ENCODE data around the gene ANKRD62. TPM values are rescaled to one million over a fixed set of nuclear protein-coding genes. Genes with fewer than 3 reads are reported as not detected.

The ANKRD62 gene
- total RNA-seq, 4 donors from 2014 or later, result under 0.01 to 0.97 (median 0.27) TPM; not detected in 1

- 70 to 80% methylated on average over 5 of the region's 5 CpGs for WGBS, 2 donors
- H3K27me3 ChIP-seq, result peaks cover 0 to 3% (median 0%) of the 10 kb centered on the region in 4 donors
- intact Hi-C loops (cut with DNase I), result no loop called here
- H3K27ac ChIP-seq, result no peak overlapping the region
- H3K9me3 ChIP-seq, result no peaks in the 10 kb centered on the region
- TF ChIP-seq CTCF (IDR thresholded peaks at IDR 0.05), result no peak
- TF ChIP-seq POLR2A (IDR thresholded peaks at IDR 0.05), result no peak
- H3K4me3 ChIP-seq, result no peak overlapping the region
- H3K36me3 ChIP-seq, result no peaks in the 10 kb centered on the region
- no peak for DNase-seq
- no peaks in the 10 kb centered on the region for H3K4me1 ChIP-seq
Measured at GRCh38 chr18:12098374-12098773, 4.7 kb downstream of the ANKRD62 start.

GRCh38 chr18:12099160-12099559 lies 5.5 kb downstream of the ANKRD62 start:
- Histone ChIP-seq H3K9me3 (no peaks in the 10 kb centered on the region), H3K27me3 (no peaks in the 10 kb centered on the region), H3K27ac (no peak overlapping the region), H3K36me3 (no peaks in the 10 kb centered on the region), H3K4me1 (no peaks in the 10 kb centered on the region), H3K4me3 (no peak overlapping the region)
- TF ChIP-seq POLR2A (IDR thresholded peaks at IDR 0.05), result no peak
- TF ChIP-seq CTCF (IDR thresholded peaks at IDR 0.05), result no peak
- no peak for DNase-seq
- intact Hi-C loops (cut with DNase I), result no loop called here

GRCh38 chr18:12101266-12101665 lies 7.6 kb downstream of the ANKRD62 start:
- TF ChIP-seq CTCF (IDR thresholded peaks at IDR 0.05) (no peak), POLR2A (IDR thresholded peaks at IDR 0.05) (no peak)
- intact Hi-C loops (cut with DNase I), result no loop called here
- no peak for DNase-seq
- Histone ChIP-seq H3K9me3 (no peaks in the 10 kb centered on the region), H3K27me3 (no peaks in the 10 kb centered on the region), H3K4me1 (no peaks in the 10 kb centered on the region), H3K27ac (no peak overlapping the region), H3K36me3 (no peaks in the 10 kb centered on the region), H3K4me3 (no peak overlapping the region)
- 100% methylated on average over 1 of the region's 1 CpG for WGBS, 2 donors

GRCh38 chr18:12102136-12102842 lies 8.6 kb downstream of the ANKRD62 start:
- intact Hi-C loops (cut with DNase I), result no loop called here
- H3K4me3 ChIP-seq, result no peak overlapping the region
- TF ChIP-seq CTCF (IDR thresholded peaks at IDR 0.05), result no peak
- no peak for TF ChIP-seq POLR2A (IDR thresholded peaks at IDR 0.05)
- no peaks in the 10 kb centered on the region for H3K27me3 ChIP-seq
- 64 to 70% methylated on average over 11 to 13 of the region's 13 CpGs for WGBS, 2 donors
- H3K4me1 ChIP-seq, result no peaks in the 10 kb centered on the region
- no peaks in the 10 kb centered on the region for H3K9me3 ChIP-seq
- no peaks in the 10 kb centered on the region for H3K36me3 ChIP-seq
- DNase-seq, result no peak
- no peak overlapping the region for H3K27ac ChIP-seq

- no peaks in the 10 kb centered on the region for H3K4me1 ChIP-seq
- H3K27ac ChIP-seq, result no peak overlapping the region
- no peaks in the 10 kb centered on the region for H3K27me3 ChIP-seq
- intact Hi-C loops (cut with DNase I), result no loop called here
- no peaks in the 10 kb centered on the region for H3K9me3 ChIP-seq
- no peak for TF ChIP-seq POLR2A (IDR thresholded peaks at IDR 0.05)
- no peak for TF ChIP-seq CTCF (IDR thresholded peaks at IDR 0.05)
- 82 to 88% methylated on average over 2 of the region's 2 CpGs for WGBS, 2 donors
- no peak for DNase-seq
- no peak overlapping the region for H3K4me3 ChIP-seq
- H3K36me3 ChIP-seq, result no peaks in the 10 kb centered on the region
Measured at GRCh38 chr18:12106471-12106870, 12.8 kb downstream of the ANKRD62 start.

All from esophagus squamous epithelium (tissue), 5 donors.